Ascending aorta (tissue), 2 donors: ENCODE measurements around the gene TMBIM1. TPM values are rescaled to one million over a fixed set of nuclear protein-coding genes. Genes with fewer than 3 reads are reported as not detected.

Experiments used
- DNase-seq, 2 donors: peaks; one replicate each; pipeline ENCODE4 v3.0.0-alpha.2; 2019; ENCODE audit warnings: low spot score in 2 of 2
- H3K27ac ChIP-seq, 2 donors: fragments of 200-600 bp; sonication (generic); one replicate each; pipeline ENCODE4 v1.5.1; 2016 to 2017; ENCODE audit warnings: mild to moderate bottlenecking in 1 of 2
- H3K27me3 ChIP-seq: fragments of 200-600 bp; sonication (generic); one replicate; pipeline ENCODE4 v1.5.1; 2017
- H3K36me3 ChIP-seq, 2 donors: fragments of 200-600 bp; sonication (generic); one replicate each; pipeline ENCODE4 v1.5.1; 2016
- H3K4me1 ChIP-seq, 2 donors: fragments of 200-600 bp; sonication (generic); one replicate each; pipeline ENCODE4 v1.5.1; 2016 to 2017; ENCODE audit warnings: mild to moderate bottlenecking in 1 of 2
- H3K4me3 ChIP-seq, 2 donors: fragments of 200-600 bp; sonication (generic); one replicate each; pipeline ENCODE4 v1.5.1; 2016 to 2017; ENCODE audit warnings: mild to moderate bottlenecking in 1 of 2
- H3K9me3 ChIP-seq, 2 donors: fragments of 200-600 bp; sonication (generic); one replicate each; pipeline ENCODE4 v1.5.1; 2016
- CTCF ChIP-seq, 3 experiments: fragments of 200-600 bp in 2 of 3; fragments of 450-650 bp in 1 of 3; sonication (generic) in 2 of 3; IDR thresholded peaks; one replicate each; pipeline ENCODE4 v1.5.1; 2016 to 2019; ENCODE audit warnings: antibody characterized with exemption in 3 of 3, mild to moderate bottlenecking in 1 of 3, moderate library complexity in 1 of 3
- intact Hi-C: fragments of 100-400 bp; cut with DNase I; formaldehyde crosslinking; loops from one replicate; pipeline ENCODE4 v1.15.1; 2023
- total RNA-seq: library from RNA; depleted of rRNA; stranded (reverse); fragments of >200 nt; gene quantifications from one replicate; pipeline ENCODE4 v1.1.0, GENCODE V29; 2016

The TMBIM1 gene, protein sequence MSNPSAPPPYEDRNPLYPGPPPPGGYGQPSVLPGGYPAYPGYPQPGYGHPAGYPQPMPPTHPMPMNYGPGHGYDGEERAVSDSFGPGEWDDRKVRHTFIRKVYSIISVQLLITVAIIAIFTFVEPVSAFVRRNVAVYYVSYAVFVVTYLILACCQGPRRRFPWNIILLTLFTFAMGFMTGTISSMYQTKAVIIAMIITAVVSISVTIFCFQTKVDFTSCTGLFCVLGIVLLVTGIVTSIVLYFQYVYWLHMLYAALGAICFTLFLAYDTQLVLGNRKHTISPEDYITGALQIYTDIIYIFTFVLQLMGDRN
- 320 TPM for total RNA-seq

DNA sequence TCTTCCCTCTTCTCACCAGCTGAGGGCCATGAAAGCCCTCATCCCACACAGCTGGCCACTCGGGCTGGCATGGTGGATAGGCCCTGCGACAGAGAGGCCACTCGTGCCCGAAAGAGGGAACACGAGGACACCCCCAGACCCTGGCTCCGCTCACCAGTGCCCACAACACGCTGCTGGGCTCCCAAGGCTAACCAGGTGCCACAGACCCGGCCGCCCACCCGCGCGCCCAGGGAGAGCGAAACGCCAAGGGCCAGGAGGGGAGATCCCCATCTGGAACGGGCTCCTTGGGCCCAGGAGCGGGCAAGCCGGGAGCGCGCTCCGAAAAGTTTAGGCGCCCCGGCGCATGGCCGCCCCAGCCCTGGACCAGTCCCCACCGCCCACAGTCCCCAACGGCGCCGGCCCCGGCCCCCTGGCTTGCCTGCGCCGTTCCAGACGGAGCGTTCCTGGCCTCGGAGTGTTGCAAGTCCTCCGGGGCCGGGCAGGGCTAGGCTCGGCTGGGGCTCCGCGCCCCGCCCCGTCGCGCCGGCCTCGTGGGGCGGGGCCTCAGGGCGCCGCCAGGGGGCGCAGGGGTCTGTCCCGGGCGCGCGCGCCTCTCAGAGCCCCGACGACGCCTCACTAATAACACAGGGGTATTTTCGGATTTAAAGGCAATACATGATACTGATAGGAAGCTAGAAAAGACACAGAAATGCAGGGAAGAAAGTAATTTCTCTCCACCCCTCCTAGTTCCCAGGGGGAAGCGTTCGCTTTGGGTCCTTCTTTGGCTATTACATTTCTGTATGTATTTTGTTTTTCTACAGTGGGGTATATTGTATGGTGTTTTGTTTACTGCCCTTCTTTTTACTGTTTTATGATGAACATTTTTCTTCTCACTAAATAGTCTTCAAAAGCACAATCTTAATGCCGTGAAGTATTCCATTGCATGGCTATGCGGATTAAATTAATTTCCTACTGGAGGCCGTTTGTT, at the start of gene TMBIM1:
Gene TMBIM1 (minus strand): TSS at position 456 of the 967 bp plus-strand sequence. CDS start 10,362 bp downstream, outside the sequence.
- H3K4me1 ChIP-seq = peaks cover 28 to 73% of the 10 kb centered on the region in 2 donors
- H3K36me3 ChIP-seq = no peaks in the 10 kb centered on the region
- peak within 1 kb of the TSS; percentile 73 to 88 for H3K4me3 ChIP-seq
- peak within 1 kb of the TSS; percentile 98 to 99 for H3K27ac ChIP-seq
- peak; percentile 53 to 97 (median 53) for TF ChIP-seq CTCF (IDR thresholded peaks at IDR 0.05)
- peak; percentile 44 to 94 for DNase-seq
- H3K9me3 ChIP-seq = no peaks in the 10 kb centered on the region
- H3K27me3 ChIP-seq = no peaks in the 10 kb centered on the region
- intact Hi-C loops = loop anchor here (2.0 kb wide), 1 partner anchor 104 kb away; no protein-coding TSS in a partner anchor

- H3K9me3 ChIP-seq = no peaks in the 10 kb centered on the region
- H3K27me3 ChIP-seq = no peaks in the 10 kb centered on the region
- H3K4me3 ChIP-seq = no peak overlapping the region
- DNase-seq = no peak
- H3K27ac ChIP-seq = no peak overlapping the region
- TF ChIP-seq CTCF (IDR thresholded peaks at IDR 0.05) = no peak
- peaks cover 17 to 33% of the 10 kb centered on the region in 2 donors for H3K4me1 ChIP-seq
- intact Hi-C loops = loop anchor here (5.0 kb wide), 1 partner anchor 39 kb away; no protein-coding TSS in a partner anchor
- no peaks in the 10 kb centered on the region for H3K36me3 ChIP-seq
Measured at GRCh38 chr2:218341381-218341780, 49.1 kb upstream of the TMBIM1 start.

- intact Hi-C loops = loop anchor here (5.0 kb wide), 1 partner anchor 38 kb away; no protein-coding TSS in a partner anchor
- no peak for TF ChIP-seq CTCF (IDR thresholded peaks at IDR 0.05)
- no peak overlapping the region for H3K27ac ChIP-seq
- no peaks in the 10 kb centered on the region for H3K27me3 ChIP-seq
- peaks cover 16 to 28% of the 10 kb centered on the region in 2 donors for H3K4me1 ChIP-seq
- no peaks in the 10 kb centered on the region for H3K9me3 ChIP-seq
- DNase-seq = no peak
- H3K36me3 ChIP-seq = no peaks in the 10 kb centered on the region
- no peak overlapping the region for H3K4me3 ChIP-seq
Measured at GRCh38 chr2:218340656-218341055, 48.4 kb upstream of the TMBIM1 start.

GRCh38 chr2:218334531-218334930, 42.2 kb upstream of the TMBIM1 start:
- Histone ChIP-seq H3K9me3 (no peaks in the 10 kb centered on the region), H3K27ac (no peak overlapping the region), H3K27me3 (no peaks in the 10 kb centered on the region), H3K4me3 (no peak overlapping the region), H3K36me3 (no peaks in the 10 kb centered on the region), H3K4me1 (peaks cover 0 to 2% of the 10 kb centered on the region in 2 donors)
- intact Hi-C loops = no loop called here
- no peak for DNase-seq
- TF ChIP-seq CTCF (IDR thresholded peaks at IDR 0.05) = no peak

GRCh38 chr2:218332920-218333645, 40.8 kb upstream of the TMBIM1 start:
- Histone ChIP-seq H3K4me3 (no peak overlapping the region), H3K4me1 (peaks cover 0 to 9% of the 10 kb centered on the region in 2 donors), H3K36me3 (no peaks in the 10 kb centered on the region), H3K27me3 (no peaks in the 10 kb centered on the region), H3K27ac (peak overlapping the region; percentile 45 to 47), H3K9me3 (no peaks in the 10 kb centered on the region)
- no peak for TF ChIP-seq CTCF (IDR thresholded peaks at IDR 0.05)
- intact Hi-C loops = no loop called here
- DNase-seq = no peak
